ENCODE data around the gene HDAC11. TPM values are rescaled to one million over a fixed set of nuclear protein-coding genes. Genes with fewer than 3 reads are reported as not detected.
"Not testable (repeated sequence)": the region's sequence is repeated elsewhere in the genome, so short reads cannot be mapped to it uniquely, and the experiment has no call there.

Gene HDAC11
- total RNA-seq, 2 donors from 2014 or later, result 12.9 to 15.3 TPM

DNA sequence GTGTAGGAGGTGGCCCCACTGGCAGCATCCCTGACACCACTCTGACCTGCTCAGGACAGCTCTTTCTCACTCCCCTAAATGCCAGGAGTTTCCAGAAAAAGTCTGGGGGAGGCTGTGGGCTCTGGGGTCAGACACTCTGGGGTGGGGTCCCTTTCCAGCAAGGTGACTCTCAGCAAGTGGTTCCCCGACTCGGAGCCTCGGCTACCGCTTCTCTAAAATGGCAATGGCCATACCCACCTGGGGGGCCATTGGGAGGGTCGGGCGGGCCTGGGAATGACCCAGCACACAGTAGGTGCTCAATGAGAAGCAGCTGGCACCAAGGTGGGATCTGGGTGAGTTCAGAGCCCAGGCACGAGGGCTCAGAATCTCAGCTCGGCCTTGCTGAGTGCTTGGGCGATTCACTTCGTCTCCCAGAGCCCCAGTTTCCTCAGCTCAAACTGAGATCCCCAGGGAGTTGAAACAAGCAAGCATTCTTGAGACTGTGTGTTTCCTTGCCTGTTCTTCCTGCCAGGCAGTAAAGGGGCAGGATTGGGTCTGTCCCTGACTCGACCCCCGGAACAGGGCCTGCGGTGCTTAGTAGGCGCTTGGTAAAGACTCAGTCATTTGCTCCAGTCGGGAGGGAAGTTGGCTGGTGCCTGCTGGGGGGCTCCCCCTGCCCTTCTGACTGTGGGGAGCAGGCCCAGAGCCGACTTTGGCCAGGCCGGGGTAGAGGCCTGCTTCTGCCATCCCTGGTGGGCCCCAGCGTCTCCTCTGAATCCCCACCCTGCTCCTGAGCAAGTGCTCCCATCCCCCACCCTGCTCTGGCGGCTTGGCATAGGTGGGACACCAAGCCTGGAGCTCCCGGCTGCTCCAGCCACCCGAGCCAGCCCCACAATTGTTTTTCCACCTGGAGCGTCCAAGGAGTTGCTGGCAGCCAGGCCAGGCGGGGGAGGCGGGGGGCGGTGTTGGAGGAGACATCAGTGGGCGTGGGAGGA, 36.0 kb downstream of the HDAC11 start:
- intact Hi-C loops (cut with DNase I), result no loop called here
- DNase-seq (ENCODE audit: low spot score), result peak; percentile 87

DNA sequence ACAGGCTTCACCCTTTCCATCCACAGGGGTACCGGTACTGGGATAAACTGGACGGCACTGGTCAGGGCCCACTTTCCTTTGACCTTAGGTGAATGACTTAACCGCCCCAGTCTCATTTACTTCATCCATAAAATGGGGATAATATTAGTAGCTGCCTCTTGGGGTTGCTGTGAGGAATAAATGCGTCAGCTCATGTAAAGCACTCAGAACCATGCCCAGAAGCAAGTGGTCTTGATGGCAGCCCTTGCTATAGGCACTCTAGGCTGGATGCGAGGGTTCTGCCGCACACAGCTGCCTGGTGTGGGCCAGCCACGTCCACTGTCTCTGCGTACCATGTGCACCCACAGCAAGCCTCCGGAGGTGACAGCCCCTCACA, 36.6 kb downstream of the HDAC11 start:
- intact Hi-C loops (cut with DNase I), result no loop called here
- no peak for DNase-seq (ENCODE audit: low spot score)

DNA sequence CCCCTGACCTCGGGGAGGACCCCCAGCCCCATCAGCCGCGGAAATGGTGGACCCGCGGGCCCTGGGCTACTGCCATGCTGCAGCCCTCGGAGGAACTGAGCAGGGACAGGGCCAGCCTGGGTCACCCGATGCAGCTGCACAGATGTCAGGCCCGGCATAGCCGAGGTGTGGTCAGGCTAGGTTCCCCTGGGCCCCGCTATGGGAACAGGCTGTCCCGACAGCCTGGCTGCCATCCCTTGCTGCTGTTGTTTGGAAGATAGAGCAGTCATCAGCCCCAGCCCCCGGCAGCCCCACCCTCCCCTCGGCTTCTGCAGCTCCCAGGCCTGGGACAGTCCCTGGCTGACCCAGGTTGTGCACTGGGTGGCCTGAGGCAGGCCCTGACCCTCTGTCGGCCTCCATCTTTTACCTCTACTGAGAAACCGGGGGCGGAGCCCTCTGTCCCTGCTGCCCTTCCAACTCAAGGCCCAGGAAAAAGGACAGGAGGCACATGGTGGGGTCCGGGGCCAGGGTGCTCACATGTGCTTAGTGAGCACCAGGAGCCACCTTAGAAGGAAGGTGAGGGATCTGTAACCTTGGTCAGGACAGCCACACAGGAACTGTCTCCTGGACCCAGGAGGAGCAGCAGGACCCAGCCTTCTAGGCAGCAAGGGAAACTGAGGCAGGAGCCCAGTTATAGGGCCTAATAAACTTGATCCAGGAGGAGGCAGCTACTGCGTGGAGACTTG, 37.3 kb downstream of the HDAC11 start:
- DNase-seq (ENCODE audit: low spot score), result peak; percentile 90
- intact Hi-C loops (cut with DNase I), result no loop called here

DNA sequence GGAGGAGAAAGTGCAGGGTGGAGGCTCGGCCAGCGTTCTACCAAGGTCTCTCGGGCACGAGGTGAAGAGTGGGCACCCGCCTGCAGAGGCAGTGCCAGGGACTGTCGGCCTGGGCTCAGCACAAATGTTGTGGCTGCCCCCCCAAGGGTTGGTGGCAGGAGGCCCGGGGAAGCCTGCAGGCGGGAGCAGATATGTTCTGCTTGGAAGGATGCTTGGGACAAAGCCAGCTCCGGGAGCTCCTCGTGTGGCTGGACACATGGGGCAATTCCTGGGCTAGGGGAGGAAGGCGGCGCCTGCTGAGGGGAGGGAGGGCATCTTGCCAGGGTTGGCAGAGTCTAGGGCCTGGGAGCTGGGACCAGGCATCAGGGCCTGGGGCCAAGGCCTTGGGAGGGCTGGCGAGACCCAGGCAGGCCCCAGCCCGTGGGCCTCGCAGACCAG, 38.4 kb downstream of the HDAC11 start:
- intact Hi-C loops (cut with DNase I), result no loop called here
- DNase-seq (ENCODE audit: low spot score), result peak; percentile 94

DNA sequence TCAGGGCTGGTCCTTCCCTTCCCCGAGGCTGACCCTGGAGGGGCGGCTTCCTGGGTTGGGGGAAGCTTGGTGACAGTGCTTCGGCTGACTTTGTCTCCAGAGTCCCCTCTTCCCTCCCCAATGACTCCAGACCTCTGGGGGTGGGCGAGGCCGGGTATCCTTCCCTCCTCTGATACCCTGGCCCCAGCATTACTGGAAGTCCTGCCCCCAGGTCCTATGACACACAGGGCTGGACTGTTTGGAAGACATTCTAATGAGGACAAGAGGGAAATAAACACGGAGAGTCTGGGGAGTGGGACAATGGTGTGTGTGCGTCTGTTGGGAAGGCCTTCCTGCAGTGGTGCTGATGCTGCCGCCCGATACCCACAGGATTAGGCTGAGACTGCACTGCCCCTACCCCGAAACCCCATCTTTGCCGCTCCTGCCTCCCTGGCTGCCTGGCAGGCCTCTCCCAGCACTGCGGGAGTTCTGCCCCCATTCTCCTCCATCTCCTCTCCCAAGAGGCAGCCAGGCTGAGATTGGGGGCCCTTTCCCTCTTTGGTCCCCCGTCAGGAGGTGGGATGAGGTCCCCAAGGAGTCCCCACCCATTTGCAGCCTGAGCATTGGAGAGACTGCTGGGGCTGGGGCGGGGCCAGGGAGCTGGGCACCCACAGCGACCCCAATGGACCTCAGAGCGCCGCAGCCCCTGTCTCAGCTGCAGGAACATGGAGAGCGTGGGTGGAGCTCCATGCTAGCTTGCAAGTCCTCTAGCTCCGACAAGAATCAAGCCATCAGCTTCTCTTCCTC, 39.1 kb downstream of the HDAC11 start:
- intact Hi-C loops (cut with DNase I), result no loop called here

DNA sequence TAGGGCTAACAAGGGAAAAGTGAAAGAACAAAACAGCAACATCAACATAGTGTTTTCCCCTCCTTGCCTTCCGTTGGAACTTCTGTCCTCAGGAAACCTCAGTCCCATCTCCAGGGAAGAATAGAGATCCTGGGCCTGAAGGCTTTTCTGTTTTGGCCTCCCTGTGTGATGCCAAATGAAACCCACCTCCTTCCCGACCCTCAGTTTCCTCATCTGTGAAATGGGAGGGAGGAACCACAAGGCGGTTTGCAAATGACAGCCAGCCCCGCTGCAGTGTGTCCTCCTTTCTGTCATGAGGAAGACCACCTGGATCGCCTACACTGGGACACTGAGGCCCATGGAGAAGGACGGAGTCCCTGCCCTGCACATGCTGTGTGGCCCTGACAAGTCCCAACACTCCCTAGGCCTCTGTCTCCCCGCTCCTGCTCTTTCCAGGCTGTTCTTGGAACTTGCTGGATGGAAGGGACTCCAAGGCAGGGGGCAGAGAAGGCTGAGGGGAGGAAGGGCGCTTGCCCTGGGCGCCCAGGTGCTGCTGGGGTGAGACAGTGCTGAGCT, 40.3 kb downstream of the HDAC11 start:
- no peak for DNase-seq (ENCODE audit: low spot score)
- intact Hi-C loops (cut with DNase I), result no loop called here

More for the DNA sequence above, 39.1 kb downstream of the HDAC11 start:
- no peak for DNase-seq (ENCODE audit: low spot score)

DNA sequence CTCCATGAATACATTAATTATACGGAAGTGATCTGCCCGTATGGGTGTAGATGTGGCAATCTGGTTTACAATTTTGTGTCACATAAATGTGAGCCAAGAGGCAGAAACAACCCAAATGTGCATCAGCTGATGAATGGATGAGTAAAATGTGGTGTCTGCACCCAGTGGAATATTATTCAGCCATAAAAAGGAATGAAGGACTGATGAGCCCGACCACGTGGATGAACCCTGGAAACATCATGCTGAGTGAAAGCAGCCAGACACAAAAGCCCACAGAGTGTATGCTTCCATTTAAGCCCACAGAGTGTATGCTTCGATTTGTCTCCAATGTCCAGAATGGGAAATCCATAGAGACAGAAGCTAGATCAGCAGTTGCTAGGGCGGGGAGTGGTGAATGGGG, 41.2 kb downstream of the HDAC11 start:
- intact Hi-C loops (cut with DNase I), result no loop called here

DNA sequence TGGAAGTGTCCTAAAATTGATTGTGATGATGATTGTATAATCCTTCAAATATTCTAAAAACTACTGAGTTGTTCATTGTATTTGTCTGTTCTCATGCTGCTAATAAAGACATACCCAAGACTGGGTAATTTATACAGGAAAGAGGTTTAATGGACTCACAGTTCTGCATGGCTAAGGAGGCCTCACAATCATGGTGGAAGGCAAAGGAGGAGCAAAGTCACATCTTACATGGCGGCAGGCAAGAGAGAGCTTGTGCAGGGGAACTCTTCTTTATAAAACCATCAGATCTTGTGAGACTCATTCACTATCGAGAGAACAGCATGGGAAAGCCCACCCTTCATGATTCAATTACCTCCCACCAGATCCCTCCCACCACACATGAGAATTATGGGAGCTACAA, 41.6 kb downstream of the HDAC11 start:
- DNase-seq (ENCODE audit: low spot score); intact Hi-C loops (cut with DNase I): not testable (repeated sequence)

More for the DNA sequence above, 41.2 kb downstream of the HDAC11 start:
- no peak for DNase-seq (ENCODE audit: low spot score)

DNA sequence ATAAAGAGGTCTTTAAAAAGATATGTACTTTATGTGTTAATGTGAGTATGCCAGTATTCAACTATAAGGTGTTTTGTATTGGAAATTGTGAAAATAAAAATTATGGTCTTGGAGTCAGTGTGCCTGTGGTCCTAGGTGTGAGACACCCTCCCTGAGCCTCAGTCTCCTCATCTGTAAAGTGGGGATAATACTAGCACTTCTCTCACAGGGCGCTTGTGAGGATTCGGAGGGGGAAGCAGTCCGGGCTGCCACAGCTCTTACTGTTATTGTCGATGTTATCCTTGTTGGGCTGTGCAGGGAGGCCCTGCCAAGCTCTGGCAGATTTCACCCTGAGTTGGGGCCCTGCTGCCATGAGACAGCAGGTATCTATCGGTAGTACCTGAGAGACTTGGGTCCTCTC, 42.1 kb downstream of the HDAC11 start:
- intact Hi-C loops (cut with DNase I), result no loop called here

DNA sequence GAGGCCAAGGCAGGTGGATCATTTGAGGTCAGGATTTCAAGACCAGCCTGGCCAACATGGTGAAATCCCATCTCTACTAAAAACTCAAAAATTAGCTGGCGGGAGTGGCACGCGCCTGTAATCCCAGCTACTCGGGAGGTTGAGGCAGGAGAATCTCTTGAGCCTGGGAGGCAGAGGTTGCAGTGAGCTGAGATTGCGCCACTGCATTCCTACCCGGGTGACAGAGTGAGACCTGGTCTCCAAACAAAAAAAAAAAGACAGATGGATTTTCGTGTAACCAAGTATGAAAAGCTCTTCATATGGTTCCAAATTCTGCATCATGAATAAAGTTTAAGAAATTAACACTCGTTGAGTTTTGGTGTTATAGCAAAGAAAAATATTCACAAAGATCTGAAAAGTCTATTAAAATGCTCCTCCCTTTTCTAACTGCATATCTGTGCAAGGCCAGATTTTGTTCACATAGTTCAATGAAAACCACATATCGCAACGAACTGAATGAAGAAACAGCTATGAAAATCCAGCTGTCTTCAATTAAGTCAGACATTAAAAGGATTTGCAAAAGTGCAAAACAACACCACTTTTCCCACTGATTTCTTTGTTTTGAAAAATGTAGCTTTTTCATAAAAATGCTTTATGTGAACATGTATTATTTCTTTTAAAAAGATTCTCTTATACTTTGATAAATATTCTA, 45.0 kb downstream of the HDAC11 start:
- intact Hi-C loops (cut with DNase I), result no loop called here

More for the DNA sequence above, 42.1 kb downstream of the HDAC11 start:
- DNase-seq (ENCODE audit: low spot score), result peak; percentile 60

DNA sequence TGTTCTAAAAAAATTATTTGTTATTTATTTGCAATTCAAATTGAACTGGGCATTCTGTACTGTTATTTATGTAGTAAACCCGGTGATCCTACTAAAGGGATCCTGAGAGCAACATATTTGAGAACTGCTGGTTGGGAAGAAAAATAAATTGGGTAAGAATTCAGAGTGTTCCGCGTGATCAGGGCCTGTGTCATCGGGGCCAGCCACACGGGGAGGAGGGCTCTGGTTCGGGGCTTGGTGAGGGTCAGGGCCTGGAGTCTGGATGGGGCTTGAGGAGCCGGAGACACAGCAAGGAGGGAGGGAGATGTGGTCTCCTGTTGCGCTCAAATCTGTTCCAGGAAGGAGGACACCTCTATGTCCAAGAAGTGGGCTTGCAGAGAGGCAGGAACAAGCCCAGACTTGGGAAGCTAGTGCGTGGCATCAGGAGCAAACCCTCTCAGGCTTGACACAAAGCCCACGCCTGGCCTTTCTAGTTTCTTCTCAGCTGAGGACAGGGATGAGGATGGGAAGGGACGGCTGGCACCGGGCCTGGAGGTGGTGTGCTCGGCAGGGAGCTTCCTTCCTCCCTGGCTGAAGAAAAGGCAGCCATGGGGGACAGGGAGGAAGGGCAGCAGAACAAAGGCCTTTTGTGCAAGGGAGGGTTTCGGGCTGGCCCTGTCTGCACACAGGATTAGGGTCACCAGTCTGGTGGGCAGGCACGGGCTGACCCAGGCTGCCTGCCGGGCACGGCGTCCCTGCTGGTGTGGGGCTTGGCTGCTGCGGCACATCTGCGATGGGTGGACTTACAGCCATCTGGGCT, 45.9 kb downstream of the HDAC11 start:
- intact Hi-C loops (cut with DNase I), result no loop called here
- peak; percentile 64 for DNase-seq (ENCODE audit: low spot score)

More for the DNA sequence above, 45.0 kb downstream of the HDAC11 start:
- DNase-seq (ENCODE audit: low spot score), result peak; percentile 28

DNA sequence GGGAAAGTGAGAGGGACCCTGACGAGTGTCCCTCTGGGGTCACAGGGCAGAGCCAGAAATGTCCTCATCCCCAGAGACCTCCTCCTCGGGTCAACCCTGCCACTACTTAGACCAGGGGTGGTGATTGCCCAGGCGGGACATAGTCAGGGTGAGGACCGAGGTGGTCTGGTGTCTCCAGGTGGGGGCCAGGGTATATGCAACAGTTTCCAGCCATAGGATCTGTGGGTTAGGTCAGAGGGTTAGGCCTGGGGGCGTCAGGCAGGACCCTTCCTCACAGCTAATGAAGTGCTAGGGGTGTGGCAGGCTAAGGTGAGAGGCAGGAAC, 46.5 kb downstream of the HDAC11 start:
- DNase-seq (ENCODE audit: low spot score), result peak; percentile 60
- intact Hi-C loops (cut with DNase I), result no loop called here

DNA sequence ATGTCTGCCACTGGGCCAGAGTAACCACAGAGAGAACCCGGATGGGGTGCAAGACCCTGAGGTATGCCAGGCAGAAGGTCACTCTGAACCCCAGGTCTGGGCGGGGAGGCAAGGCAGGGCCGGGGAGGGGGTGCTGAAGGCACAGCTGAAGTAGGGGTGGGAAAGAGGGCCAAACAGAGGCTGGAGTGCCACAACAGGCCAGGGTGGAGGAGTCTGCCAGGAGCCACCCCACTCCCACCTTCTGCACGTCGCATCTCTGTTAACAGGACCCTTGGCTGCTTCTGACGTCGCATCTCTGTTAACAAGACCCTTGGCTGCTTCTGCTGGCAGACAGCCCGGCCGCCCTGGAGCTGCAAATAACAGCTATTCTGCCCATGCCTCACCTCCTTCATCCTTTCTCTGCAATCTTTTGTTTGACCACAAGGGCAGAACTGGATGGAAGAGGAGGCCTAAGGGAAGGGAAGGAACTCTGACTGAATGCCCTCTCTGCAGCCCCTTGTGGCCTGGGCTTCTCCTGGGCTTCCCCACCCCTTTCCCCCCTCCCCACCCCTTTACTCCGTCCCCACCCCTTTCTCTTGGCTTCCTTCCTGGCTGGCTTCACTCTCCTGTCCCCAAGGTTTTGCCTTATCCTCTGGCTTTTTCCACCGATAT, 48.2 kb downstream of the HDAC11 start:
- peak; percentile 75 for DNase-seq (ENCODE audit: low spot score)
- intact Hi-C loops (cut with DNase I), result no loop called here

DNA sequence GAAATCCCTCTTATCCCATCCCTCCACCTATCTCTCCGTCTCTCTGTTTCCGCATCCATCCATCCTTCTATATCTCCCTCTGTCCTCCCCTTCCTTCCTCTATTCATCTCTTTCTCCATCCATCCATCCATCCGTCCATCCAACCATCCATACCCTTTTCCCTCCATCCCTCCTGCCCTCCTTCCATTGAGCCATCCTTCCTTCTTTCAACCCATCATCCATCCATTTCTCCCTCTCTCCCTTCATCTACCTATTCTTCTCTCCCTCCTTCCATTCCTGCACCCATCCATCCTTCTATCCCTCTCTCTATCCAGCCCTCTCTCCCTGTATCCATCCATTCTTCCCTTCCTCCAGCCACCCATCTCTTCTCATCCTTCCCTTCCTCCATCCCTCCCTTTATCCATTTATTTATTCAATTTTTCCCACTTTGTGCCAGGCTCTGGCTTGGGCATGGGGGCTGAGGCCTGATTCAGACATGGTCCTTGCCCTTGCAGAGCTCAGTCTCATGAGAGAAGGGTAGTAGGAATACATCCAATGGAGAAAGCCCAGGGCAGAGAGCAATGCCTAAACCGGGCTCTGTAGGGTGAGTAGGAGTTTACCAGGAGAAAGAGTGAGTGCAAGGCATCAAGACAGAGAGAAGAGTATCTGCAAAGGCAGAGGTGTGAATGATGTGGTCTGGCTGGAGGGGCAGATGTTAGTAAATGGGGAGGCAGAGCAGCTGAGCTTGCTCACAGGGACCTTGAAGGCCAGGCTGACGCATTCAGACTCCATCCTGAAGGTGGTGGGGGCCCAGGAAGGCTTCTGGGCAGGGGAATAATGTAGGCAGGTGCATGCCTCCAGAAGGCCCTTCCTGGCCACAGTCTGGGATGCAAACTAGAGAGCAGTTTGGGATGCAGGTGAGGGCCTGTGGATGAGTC, 49.3 kb downstream of the HDAC11 start:
- intact Hi-C loops (cut with DNase I), result loop anchor here in 1 of 2 donors (5.0 kb wide), 1 partner anchor 872 kb away; no protein-coding TSS in a partner anchor
- peak; percentile 26 for DNase-seq (ENCODE audit: low spot score)

DNA sequence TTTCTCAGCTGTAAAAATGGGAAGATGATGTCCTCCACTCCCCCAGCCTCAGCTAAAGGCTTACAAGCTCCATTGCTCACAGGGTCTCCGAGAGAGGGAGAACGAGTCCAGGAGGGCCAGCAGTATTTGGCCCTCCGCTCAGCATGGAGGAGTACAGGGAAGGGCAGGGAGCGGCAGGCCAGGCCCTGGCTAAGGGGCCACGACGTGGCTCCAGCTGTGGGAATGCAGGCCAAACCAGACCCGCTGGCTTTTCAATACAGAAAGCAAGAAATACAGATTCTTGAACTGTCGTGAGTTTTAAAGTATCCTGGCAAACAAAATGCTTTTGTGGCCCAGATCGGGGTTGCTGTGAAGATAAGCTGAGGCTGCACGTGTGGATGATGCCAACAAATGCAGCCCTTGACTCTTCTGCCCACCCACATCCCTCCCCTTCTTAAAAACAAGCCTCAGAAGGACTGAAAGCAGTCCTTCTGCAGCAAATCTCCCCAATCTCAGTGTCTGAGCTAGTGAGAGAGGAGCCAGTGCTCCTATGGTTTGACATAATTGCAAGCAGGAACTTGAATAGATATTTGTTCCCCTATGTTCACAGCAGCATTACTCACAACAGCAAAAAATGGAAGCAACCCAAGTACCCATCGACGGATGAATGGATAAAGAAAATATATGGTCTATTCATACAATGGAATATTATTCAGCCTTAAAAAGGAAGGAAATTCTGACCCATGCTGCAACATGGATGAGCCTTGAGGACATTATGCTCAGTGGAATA, 50.3 kb downstream of the HDAC11 start:
- intact Hi-C loops (cut with DNase I), result loop anchor here in 1 of 2 donors (5.0 kb wide), 1 partner anchor 873 kb away; no protein-coding TSS in a partner anchor
- DNase-seq (ENCODE audit: low spot score), result peak; percentile 70
